GM18520 (cell line): Measurements from ENCODE around the gene IFT122.
A peak's percentile ranks its signal among the peaks of the same experiment; 100 is the strongest.
"Not testable (repeated sequence)": the region's sequence is repeated elsewhere in the genome, so short reads cannot be mapped to it uniquely, and the experiment has no call there.

Experiments
- ATAC-seq: cut with Tn5 transposase; IDR thresholded peaks from one replicate; pipeline ENCODE4 v1.9.1; 2021; ENCODE audit not compliant: unreplicated experiment

IFT122 gene

DNA sequence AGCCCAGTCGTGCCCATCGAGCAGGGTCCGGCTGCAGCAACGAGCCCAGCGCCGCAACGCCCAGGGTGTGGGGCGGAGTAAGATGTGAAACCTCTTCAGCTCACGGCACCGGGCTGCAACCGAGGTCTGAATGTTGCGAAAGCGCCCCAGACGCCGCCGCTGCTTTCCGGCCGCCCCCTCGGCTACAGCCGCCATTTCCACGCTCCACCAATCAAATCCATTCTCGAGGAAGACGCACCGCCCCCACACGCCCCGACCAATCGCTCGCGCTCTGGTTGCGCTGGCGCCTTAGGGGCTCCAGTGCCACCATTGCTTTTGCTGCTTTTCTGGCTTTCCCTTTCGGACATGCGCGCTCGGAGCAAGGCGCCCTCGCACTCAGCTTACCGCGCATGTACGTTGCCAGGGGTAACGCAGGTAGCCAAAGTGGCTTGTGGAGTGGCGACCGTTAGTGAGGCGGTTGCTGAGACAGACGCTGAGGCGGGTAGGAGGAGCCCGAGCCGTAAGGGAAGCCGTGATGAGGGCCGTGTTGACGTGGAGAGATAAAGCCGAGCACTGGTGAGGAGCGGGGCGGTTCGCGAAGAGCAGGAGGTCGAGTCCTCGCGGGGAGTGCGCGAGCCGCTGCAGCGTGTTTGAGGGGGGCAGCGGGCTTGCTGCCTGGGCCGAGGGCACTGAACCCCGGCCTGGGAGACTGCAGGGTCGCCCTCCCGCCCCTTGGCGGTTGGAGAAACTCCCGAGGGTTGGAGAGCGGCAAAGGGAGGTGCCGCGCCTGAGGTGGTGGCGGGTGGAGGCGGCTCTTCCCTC, at the start of gene IFT122, which contains the start of gene MBD4:
TSS of gene IFT122 (plus strand) at position 408 of the 801 bp plus-strand sequence. CDS start at position 515, 107 bp downstream.
TSS of gene MBD4 (minus strand) at position 132 of the 801 bp plus-strand sequence. CDS start at position 17, 115 bp downstream.
- ATAC-seq, result peak; percentile 86

DNA sequence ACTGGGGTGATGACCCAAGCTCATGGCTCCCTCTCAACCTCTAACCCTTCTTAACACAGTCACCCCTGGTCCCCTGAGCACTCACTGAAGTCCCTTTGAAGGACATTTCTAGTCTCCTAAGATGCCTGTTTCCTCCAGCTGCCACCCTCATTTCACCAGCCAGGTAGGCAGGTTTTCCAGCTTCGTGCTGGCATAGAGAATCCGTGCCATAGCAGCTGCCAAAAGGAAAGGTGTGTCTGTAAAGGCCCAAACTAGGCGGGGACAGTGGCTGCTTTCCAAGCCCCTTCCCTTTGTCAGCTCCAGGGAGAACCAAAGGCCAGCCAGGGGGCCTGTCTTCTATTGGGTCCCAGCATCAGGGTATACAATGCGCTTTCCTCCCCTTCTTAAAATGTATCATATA, 48.4 kb upstream of the IFT122 start:
- ATAC-seq, result not testable (repeated sequence)

DNA sequence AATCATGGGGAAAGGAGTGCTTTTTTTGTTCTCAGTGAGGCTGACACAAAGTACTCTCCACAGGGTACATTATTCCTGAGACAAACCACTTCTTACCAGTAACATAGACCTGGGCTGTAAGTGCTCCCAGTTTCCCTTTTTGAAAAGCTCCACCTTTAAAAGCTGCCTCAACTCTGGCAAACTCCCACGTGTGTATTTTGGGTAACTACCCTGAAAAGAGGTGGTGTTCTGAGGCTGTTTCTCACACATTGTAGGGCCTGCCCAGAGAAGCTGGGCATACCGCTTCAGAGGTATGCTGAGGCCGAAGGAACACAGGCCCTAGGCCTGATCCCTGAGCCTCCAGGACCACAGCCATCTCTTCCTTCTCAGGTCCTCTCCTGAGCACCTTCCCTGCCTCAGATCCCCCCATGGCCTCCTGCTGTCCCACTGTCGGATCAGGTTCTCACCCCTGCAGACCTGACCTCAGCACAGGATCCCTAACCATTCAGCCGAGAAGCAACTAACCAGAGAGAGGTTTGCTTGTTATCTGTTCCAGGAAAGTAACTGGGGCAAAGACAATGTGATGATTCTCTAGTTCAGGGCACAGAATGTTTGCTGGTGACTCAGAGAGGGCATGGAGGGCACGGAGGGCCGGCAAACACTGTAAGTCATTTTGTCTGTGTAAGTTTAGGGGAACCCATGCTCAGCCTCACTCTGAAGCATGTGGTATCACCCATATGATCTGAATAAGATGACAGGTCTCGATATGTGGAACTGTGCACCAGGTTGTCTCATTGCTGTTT, 47.7 kb upstream of the IFT122 start:
- not testable (repeated sequence) for ATAC-seq

DNA sequence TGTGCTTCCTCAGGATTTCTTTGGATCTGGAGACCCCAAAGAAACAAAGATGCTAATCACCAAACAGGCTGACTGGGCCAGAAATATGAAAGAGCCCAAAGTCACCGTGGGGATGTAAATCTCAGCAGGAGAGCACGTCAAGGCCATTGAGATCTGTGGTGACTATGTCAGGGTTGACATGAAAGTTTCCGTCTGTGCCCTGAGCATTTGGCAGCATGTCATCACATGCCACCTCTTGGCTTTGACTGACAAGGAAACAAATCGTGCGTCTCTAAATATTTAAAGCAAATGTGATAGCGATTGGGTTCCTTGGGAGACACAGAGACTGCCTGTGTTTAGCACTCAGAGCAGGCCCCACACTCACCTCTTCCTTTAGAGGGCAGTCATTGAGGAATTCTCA, 46.8 kb upstream of the IFT122 start:
- no peak for ATAC-seq

- ATAC-seq, result not testable (repeated sequence)
These were observed 46.1 kb upstream of the IFT122 start for GRCh38 chr3:129393760-129394564.

DNA sequence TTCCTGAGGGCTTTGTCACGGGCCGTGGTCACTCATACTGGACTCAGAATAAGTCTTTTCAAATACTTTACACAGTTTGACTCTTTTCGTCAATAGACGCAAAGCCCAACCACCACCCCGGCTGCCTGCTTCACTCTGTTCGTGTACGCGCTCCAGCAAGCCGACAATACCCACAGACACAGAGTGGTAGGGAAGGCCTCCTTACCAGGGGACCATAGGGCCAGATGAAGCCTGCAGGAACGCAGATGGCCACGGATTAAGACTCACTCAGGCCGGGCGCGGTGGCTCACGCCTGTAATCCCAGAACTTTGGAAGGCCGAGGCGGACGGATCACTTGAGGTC, 41.2 kb upstream of the IFT122 start:
- ATAC-seq, result no peak

DNA sequence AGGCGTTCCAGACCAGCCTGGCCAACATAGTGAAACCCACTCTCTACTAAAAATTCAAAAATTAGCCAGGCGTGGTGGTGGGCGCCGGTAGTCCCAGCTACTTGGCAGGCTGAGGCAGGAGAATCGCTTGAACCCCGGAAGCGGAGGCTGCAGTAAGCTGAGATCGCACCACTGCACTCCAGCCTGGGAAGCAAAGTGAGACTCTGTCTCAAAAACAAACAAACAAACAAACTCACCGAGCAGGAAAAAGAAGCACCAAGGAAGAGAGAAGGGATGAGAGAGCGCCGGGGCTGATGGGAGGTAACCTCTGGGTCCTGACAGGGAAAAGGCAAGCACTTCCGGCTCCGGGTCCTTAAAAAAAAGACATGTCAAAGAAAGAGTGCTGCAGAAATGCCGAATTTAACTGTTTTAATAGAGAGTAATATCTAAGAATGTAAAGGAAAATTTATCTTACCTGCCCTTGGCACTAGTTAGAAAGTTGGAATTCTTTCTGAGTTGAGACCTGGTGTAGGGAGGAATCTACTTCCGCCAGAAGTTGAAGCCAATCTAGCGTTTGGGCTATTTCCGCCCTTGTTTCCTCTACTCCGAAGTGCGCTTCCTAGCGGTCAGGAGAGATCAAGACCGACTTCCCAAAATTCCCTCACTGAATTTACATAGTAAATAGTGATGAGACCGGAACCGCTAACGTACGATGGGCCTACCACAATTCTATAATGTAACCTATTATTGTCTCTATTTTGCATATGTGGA, 40.7 kb upstream of the IFT122 start:
- ATAC-seq, result peak; percentile 78

DNA sequence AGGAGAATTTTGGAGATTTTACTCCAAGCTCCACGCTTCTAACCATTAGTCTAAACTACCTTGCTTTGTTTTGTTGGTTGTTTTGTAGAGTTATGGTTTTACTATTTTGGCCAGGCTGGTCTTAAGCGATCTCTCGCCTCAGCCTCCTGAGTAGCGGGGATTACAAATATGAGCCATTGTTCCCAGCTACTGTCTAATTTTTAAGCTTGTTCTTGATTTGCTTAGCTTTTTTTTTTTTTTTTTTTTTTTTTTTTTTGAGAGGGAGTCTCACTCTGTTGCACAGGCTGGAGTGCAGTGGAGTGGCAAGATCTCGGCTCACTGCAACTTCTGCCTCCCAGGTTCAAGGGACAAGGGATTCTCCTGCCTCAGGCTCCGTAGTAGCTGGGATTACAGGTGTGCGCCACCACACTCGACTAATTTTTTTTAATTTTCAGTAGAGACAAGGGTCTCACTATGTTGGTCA, 40.1 kb upstream of the IFT122 start:
- ATAC-seq, result no peak

DNA sequence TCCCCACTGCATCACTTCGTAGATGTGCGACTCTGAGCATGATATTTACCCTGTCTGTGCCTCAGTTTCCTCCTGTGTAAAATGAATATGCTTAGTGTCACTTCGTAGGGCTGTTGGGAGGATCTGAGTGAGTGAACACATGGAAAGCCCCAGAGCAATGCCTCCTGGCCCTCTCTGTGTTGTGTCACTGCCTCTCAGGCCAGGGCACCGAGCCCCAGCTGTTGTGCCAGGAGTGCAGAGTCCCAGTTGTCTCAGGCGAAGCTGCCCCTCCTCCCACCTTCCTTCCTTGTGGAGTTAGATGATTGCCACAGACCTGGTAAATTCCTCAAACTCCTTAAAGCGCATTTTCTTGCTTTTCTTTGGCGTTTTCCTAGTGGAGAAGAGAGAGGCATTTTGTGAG, 37.8 kb upstream of the IFT122 start:
- no peak for ATAC-seq

DNA sequence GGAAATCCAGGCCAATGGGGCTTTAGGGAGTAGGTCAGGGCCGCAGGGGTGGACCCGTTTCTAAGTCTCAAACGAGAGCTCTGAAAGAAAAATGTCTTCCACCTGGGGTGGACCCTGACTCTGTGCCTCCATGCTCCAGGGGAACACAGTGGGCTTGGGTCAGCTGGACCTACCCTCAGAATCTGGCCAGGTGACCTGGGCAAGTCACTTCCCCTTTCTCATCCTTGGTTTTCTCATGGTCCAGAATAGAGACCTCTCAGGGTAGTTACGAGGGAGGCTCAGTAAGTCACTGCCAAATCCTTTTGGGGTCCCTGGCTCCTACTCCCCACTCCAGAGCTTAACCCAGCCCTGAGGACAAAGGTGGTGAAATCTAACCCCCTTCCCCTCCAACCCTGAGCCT, 37.4 kb upstream of the IFT122 start:
- ATAC-seq, result no peak

DNA sequence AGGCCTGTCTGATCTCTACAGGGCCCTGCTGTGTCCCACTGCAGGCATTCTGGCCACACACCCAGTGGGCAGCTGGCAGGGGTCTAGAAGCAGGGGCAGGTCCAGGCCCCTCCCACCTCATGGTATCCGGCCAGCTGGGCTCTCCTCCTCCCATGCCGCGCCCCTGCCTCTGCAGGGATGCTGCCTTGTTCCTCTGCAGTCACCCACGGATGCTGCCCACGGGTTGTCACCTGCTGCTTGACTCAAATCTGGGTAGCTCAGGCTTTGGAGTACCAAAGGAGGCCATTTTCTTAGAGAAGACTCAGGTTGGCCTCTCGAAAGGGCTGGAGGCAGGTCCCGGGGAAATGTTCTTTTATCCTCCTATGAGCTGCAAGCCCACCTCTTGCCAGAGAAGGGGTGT, 36.6 kb upstream of the IFT122 start:
- ATAC-seq, result no peak

- ATAC-seq, result no peak
These were observed 35.9 kb upstream of the IFT122 start for GRCh38 chr3:129404130-129404529.

DNA sequence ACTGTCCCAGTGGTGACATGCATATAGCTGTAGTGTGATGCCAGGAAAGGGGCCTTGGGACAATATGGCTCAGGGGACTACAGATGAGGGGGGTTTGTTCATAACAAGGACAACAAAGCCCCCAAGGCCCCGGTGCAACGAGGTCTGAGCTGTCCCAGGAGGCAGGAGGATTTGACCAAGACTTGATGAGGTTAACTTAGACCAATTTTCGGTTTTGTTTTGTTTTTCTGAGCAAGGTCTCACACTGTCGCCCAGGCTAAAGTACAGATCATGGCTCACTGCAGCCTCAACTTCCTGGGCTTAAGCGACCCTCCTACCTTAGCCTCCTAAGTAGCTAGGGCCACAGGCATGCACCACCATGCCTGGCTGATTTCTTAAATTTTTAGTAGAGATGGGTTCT, 35.4 kb upstream of the IFT122 start:
- ATAC-seq, result no peak

GRCh38 chr3:129409541-129409940, 30.5 kb upstream of the IFT122 start:
- ATAC-seq, result no peak

DNA sequence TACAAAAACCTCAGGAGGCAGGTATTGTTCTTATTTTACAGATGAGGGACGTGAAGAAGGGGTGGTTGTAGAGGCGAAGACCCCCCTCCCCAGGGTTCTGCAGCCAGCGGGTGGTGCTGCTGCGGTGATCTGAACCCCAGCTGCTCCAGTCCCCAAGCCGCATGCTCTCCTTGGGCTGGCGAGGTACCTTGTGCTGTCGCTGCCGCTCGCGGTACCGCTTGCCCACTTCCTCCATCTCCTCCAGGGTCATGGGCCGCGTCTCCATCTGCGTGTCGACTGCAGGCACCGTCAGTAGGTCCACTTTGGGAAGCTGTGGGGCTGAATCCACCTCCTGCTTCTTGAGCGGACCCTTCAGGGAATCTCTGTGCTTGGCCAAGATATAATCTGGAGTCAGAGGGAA, 29.1 kb upstream of the IFT122 start:
- no peak for ATAC-seq

- ATAC-seq, result no peak
These were observed 27.4 kb upstream of the IFT122 start for GRCh38 chr3:129412542-129413198.

GRCh38 chr3:129413238-129413637, 26.8 kb upstream of the IFT122 start:
- ATAC-seq, result not testable (repeated sequence)

GRCh38 chr3:129413687-129414506, 26.1 kb upstream of the IFT122 start:
- peak; percentile 88 for ATAC-seq

DNA sequence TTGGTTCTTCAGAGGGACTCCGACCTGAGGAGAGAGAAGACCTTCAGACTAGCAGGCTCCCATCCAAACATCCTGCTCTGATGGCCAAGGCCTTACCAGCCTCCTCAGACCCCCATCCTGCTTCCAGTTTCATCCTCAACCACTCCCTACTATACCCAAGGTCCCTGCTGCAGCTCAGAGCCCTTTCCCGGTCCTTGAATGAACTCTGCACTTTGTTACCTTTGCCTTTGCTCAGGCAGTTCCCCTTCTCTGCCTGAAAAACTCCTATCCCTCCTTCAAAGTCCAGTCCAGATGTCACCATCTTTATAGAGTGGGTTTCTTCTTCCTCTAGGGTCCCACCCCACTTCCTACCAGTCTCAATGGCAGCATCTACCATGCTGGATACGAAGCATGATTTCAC, 24.6 kb upstream of the IFT122 start:
- no peak for ATAC-seq
